ENCODE data around the gene HUWE1.
"Not testable (repeated sequence)": the region's sequence is repeated elsewhere in the genome, so short reads cannot be mapped to it uniquely, and the experiment has no call there.

The HUWE1 gene, protein sequence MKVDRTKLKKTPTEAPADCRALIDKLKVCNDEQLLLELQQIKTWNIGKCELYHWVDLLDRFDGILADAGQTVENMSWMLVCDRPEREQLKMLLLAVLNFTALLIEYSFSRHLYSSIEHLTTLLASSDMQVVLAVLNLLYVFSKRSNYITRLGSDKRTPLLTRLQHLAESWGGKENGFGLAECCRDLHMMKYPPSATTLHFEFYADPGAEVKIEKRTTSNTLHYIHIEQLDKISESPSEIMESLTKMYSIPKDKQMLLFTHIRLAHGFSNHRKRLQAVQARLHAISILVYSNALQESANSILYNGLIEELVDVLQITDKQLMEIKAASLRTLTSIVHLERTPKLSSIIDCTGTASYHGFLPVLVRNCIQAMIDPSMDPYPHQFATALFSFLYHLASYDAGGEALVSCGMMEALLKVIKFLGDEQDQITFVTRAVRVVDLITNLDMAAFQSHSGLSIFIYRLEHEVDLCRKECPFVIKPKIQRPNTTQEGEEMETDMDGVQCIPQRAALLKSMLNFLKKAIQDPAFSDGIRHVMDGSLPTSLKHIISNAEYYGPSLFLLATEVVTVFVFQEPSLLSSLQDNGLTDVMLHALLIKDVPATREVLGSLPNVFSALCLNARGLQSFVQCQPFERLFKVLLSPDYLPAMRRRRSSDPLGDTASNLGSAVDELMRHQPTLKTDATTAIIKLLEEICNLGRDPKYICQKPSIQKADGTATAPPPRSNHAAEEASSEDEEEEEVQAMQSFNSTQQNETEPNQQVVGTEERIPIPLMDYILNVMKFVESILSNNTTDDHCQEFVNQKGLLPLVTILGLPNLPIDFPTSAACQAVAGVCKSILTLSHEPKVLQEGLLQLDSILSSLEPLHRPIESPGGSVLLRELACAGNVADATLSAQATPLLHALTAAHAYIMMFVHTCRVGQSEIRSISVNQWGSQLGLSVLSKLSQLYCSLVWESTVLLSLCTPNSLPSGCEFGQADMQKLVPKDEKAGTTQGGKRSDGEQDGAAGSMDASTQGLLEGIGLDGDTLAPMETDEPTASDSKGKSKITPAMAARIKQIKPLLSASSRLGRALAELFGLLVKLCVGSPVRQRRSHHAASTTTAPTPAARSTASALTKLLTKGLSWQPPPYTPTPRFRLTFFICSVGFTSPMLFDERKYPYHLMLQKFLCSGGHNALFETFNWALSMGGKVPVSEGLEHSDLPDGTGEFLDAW (N-terminal part only)

GRCh38 chrX:53686151-53686885 is at the start of gene HUWE1:
Gene HUWE1, minus strand, starts transcription at chrX:53686719. Its CDS starts 32,612 bp downstream, at chrX:53654107.
- DNase-seq (ENCODE audit: low spot score), result peak; percentile 71

DNA sequence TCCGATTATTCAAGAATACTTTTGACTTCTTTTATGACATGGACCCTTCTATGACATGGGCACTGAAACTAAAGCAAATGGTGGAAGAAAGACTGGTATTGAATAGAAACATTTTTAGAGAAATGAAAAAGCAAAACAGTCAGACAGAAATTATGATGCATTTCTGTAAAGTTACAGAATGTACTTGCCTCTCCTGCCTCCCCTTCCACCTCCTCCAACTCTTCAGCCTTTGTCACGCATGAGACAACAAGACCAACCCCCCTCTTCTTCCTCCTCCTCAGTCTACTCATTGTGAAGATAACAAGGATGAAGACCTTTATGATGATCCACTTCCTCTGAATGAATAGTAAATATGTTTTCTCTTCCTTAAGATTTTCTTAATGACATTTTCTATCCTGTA is 46.3 kb upstream of the HUWE1 start:
- no peak for DNase-seq (ENCODE audit: low spot score)

- DNase-seq (ENCODE audit: low spot score), result no peak
Observed at GRCh38 chrX:53729751-53730150, 43.2 kb upstream of the HUWE1 start.

DNA sequence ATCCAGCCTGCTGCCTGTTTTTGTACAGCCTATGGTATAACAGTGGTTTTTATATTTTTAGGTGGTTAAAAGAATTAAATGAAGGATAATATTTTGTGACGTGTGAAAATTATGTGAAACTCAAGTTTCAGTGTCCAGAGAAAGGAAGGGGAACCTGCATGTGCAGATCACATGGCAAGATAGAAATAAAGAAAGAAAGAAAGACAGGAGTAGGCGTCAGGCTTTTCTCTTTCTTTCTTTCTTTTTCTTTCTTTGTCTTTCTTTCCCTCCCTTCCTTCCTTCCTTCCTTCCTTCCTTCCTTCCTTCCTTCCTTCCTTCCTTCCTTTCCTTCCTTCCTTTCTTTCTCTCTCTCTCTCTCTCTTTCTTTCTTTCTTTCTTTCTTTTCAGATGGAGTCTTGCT is 42.0 kb upstream of the HUWE1 start:
- DNase-seq (ENCODE audit: low spot score), result no peak

GRCh38 chrX:53724872-53725271 is 38.4 kb upstream of the HUWE1 start:
- no peak for DNase-seq (ENCODE audit: low spot score)

DNA sequence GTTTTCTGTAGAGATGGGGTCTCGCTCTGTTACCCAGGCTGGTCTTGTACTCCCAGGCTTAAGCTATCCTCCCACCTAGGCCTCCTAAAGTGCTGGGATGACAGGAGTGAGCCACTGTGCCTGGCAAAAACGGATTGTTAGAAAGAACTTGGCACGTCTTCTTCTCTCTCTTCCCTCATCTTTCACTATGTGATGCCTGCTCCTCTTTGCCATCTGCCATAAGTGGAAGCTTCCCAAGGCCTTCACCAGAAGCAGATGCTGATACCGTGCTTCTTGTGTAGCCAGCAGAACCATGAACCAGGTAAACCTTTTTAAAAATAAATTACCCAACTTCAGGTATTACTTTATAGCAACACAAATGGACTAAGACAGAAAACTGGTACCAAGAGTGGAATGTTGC is 36.9 kb upstream of the HUWE1 start:
- no peak for DNase-seq (ENCODE audit: low spot score)

DNA sequence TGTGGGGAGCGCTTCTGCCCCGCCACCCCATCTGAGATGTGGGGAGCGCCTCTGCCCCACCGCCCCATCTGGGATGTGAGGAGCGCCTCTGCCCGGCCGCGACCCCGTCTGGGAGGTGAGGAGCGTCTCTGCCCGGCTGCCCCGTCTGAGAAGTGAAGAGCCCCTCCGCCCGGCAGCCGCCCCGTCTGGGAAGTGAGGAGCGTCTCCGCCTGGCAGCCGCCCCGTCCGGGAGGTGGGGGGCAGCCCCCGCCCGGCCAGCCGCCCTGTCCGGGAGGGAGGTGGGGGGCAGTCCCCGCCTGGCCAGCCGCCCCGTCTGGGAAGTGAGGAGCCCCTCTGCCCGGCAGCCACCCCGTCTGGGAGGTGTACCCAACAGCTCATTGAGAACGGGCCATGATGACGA is 35.1 kb upstream of the HUWE1 start:
- DNase-seq (ENCODE audit: low spot score), result not testable (repeated sequence)

DNA sequence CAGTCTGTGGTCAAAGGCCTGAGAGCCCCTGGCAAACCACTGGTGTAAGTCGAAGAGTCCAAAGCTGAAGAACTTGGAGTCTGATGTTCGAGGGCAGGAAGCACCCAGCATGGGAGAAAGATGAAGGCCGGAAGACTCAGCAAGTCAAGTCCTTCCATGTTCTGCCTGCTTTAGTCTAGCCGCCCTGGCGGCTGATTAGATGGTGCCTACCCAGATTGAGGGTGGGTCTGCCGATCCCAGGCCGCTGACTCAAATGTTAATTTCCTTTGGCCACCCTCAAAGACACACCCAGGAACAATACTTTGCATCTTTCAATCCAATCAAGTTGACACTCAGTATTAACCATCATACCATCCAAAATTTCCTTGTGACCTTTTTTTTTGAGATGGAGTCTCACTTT is 33.1 kb upstream of the HUWE1 start:
- not testable (repeated sequence) for DNase-seq (ENCODE audit: low spot score)

DNA sequence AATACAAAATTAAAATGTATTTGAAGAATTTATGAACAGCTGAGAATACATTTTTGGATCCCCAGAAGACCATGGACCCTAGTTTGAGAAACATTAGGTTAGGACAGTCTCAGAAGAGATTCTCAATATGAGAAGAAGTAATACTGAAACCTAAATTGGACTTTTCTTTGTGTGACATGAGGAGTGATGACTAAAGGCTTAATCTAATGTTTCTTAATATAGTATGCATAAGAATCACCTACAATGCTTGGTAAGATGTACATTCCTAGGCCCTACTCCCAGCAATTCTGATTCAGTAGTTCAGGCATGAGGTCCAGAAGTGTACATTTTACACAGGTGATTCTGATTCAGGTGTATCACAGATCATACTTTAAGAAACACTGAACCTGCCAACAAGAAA is 31.6 kb upstream of the HUWE1 start:
- DNase-seq (ENCODE audit: low spot score), result no peak

DNA sequence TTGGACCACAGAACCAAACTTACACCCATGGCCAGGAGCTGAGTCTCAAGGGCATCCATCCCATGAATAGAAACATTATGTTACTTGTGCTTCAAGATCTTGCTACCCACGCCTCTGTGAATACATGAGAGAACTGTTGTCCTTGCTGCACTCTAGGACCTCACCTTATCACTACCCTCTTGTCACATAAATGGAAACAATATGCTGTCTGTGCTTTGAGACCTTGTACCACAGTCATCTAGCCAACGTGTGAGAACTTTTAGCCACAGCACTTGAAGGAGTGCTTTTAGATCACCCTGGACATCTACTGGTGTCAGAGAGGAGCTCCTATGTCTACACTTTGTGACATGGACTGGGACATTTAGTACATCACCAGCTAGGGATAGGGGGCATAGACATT is 30.7 kb upstream of the HUWE1 start:
- no peak for DNase-seq (ENCODE audit: low spot score)

DNA sequence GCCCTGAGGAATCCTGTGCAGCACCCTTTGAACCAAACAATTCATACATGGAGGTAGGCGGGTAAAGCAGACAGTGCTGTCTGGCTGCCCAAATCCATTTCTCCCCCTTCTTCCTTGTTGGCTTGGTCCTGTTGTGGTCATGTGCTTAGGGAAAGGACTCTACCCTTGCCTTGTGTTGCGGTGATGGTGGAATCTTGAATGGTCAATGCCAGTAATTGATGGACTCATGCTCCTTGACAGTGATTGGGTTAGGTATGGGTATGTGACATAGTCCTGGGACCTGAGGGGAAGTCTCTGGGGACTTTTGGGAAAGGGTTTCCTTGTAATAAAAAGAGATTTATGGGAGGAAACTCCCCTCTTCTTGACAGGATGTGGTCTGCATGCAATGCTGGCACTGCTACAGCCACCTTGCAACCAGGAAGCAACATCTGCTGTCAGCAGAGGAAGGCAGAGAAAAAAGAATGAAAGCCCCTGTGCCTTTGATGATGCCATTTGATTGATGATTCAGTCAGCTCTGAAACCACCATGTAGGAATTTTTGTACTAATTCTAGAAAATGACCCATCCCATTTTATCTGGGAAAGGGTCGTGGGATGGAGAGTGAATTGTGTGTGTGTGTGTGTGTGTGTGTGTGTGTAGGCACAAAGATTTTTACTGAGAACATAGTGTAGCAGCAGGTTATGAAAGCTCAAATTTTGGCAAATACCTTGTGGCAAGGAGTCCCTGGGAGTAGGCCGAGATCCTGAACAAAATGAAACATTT is 30.0 kb upstream of the HUWE1 start:
- peak; percentile 71 for DNase-seq (ENCODE audit: low spot score)

DNA sequence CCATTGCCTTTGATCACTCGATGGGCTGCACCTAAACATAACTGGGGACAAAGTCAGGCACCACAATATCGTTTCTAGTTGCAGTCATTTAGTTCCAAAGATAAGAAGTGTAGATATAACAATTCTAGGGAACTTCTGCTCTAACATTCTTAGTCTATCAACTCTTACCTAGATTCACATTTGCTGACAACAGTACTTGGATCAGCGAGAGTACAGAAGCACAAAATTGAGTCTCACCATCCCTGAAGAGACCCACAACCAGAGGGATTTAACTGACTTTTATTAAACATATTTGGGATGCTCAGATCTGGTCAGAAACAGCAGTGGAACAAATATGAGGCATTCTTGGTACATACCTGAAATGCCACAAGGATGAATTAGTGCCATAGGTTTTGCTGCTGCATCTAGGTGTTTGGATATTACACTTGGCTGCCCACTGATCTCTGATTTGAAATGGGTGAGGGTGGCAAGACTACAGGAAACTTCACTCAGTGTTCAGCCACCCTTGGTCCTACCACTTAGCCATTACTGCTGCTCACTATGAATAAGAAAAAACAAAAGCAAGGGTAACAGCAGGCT is 28.9 kb upstream of the HUWE1 start:
- no peak for DNase-seq (ENCODE audit: low spot score)

DNA sequence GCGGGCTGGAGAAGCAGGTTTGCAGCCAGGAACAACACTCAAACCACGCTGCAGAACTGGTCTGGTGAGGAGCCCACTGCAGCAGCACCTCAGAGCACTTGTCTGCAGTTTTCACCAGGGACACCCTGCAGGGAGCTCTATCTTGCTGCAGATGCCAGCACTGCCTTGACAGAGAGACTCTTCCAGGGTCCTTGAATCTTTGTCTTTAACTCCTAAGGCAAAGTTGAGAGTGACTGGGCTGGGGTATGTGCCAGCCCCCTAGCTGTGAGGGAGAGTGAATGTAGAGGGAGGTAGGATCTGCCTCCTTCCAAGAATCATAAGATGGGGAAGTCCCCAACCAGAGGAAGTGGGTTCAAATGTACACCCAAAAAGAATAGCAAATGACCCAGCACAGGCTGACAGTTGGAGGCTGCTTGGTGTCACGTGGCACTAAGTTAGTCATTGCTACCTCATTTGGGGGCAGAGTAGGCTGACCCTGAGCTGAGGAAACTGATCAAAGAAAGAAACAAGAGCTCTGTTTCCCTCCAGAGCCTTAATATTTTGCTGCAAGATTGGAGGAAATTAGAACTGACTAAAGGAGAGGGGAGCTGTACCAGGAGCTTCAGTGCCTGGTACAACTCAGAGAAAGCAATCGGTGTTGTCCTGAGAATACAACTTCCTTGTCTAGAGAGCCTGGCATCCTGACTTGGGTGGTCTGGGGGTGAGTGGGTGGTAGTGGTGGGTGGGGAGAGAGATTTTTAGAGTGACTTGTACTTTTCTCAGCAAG is 28.2 kb upstream of the HUWE1 start:
- peak; percentile 69 for DNase-seq (ENCODE audit: low spot score)

- DNase-seq (ENCODE audit: low spot score), result no peak
Observed at GRCh38 chrX:53713987-53714579, 27.6 kb upstream of the HUWE1 start.

- DNase-seq (ENCODE audit: low spot score), result no peak
Observed at GRCh38 chrX:53711436-53711835, 24.9 kb upstream of the HUWE1 start.

- DNase-seq (ENCODE audit: low spot score), result no peak
Observed at GRCh38 chrX:53704854-53705253, 18.3 kb upstream of the HUWE1 start.

- no peak for DNase-seq (ENCODE audit: low spot score)
Observed at GRCh38 chrX:53704294-53704693, 17.8 kb upstream of the HUWE1 start.

GRCh38 chrX:53695946-53696549 is 9.5 kb upstream of the HUWE1 start:
- DNase-seq (ENCODE audit: low spot score), result no peak

GRCh38 chrX:53694642-53695041 is 8.1 kb upstream of the HUWE1 start:
- no peak for DNase-seq (ENCODE audit: low spot score)

All from CD4-positive, alpha-beta T cell treated with Interleukin-6 at 100 ng/mL for 8 hours (primary cell).